Gastrocnemius medialis (tissue), 4 donors: ENCODE measurements around the gene ACBD5. TPM values are rescaled to one million over a fixed set of nuclear protein-coding genes. Genes with fewer than 3 reads are reported as not detected.

ENCODE experiments used
- ATAC-seq, 2 donors: fragments of 150-250 bp; one replicate each; pipeline ENCODE4 v1.9.1; 2016
- DNase-seq, 2 donors: peaks; one replicate each; pipeline ENCODE4 v3.0.0-alpha.2; 2019
- H3K27ac ChIP-seq, 4 donors: fragments of 200-600 bp; sonication (generic); 1 replicate in 1 of 4; 2 replicates in 3 of 4; pipeline ENCODE4 v1.5.1; 2016 to 2018; ENCODE audit warnings: mild to moderate bottlenecking in 2 of 4, moderate library complexity in 1 of 4
- H3K27me3 ChIP-seq, 3 donors: fragments of 200-600 bp; sonication (generic) in 2 of 3; 1 replicate in 1 of 3; 2 replicates in 2 of 3; pipeline versions ENCODE4 v1.5.1 to v1.6.0; 2016 to 2019; ENCODE audit warnings: mild to moderate bottlenecking in 1 of 3, moderate library complexity in 1 of 3
- H3K36me3 ChIP-seq, 2 donors: fragments of 200-600 bp; sonication (generic) in 1 of 2; one replicate each; pipeline ENCODE4 v1.5.1; 2017 to 2018
- H3K4me1 ChIP-seq, 2 donors: fragments of 200-600 bp; sonication (generic) in 1 of 2; one replicate each; pipeline ENCODE4 v1.5.1; 2016 to 2017; ENCODE audit warnings: mild to moderate bottlenecking in 2 of 2
- H3K4me3 ChIP-seq, 4 donors: fragments of 200-600 bp; sonication (generic) in 3 of 4; 1 replicate in 1 of 4; 2 replicates in 3 of 4; pipeline ENCODE4 v1.5.1; 2016 to 2019; ENCODE audit warnings: mild to moderate bottlenecking in 2 of 4
- H3K9me3 ChIP-seq, 3 donors: fragments of 200-600 bp; sonication (generic) in 2 of 3; 1 replicate in 1 of 3; 2 replicates in 2 of 3; pipeline ENCODE4 v1.5.1; 2016 to 2019
- POLR2A ChIP-seq, 2 donors: fragments of 450-650 bp; IDR thresholded peaks; one replicate each; pipeline ENCODE4 v1.6.1; 2017; ENCODE audit warnings: antibody characterized with exemption in 2 of 2, mild to moderate bottlenecking in 2 of 2, moderate library complexity in 2 of 2
- in situ Hi-C, 4 donors: fragments of 200-750 bp; cut with MboI; loops; one replicate each; pipeline versions ENCODE4 v1.15.0 to v1.8.0; 2017; ENCODE audit warnings: low sequenced_read_pairs in 4 of 4
- intact Hi-C: fragments of 100-400 bp; cut with DNase I; formaldehyde crosslinking; loops from one replicate; pipeline ENCODE4 v1.15.1; 2023; ENCODE audit warnings: low total_unique reads
- total RNA-seq, 4 donors: library from RNA; depleted of rRNA; stranded (reverse); fragments of >200 nt; gene quantifications; one replicate each; pipeline versions ENCODE4 v1.1.0 to v1.2.3, GENCODE V29; 2016
- TF ChIP-seq, protein P1 (sequence below), 5 experiments: fragments of 450-650 bp in 3 of 5; fragments of 200-600 bp in 2 of 5; sonication (generic) in 2 of 5; IDR thresholded peaks in 4 of 5; conservative IDR thresholded peaks in 1 of 5; 1 replicate in 4 of 5; 2 replicates in 1 of 5; pipeline ENCODE4 v1.5.1; 2016 to 2019; ENCODE audit warnings: antibody characterized with exemption in 5 of 5, mild to moderate bottlenecking in 3 of 5, moderate library complexity in 3 of 5

The ACBD5 gene
- total RNA-seq, 4 donors from 2014 or later, result 24.0 to 37.4 (median 34.3) TPM

DNA sequence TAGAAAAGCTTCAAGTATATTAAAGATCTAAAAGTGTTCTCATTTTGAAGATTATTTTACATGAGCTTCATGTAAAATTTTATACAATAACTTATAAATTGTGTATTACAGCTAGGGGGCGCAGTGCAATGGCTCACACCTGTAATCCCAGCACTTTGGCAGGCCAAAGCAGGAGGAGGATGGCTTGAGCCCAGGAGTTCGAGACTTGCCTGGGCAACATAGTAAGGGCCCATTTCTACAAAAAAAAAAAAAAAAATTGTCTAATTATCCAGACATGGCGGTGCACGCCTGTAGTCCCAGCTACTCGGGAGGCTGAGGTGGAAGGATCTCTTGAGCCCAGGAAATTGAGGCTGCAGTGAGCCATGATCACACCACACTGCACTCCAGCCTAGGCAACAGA is 16.6 kb downstream of the ACBD5 start:
- DNase-seq (no peak), ATAC-seq (no peak)
- peaks cover 0 to 22% of the 10 kb centered on the region in 2 donors for H3K36me3 ChIP-seq
- no peak overlapping the region for H3K4me3 ChIP-seq
- TF ChIP-seq POLR2A (IDR thresholded peaks at IDR 0.05), result no peak
- TF ChIP-seq, protein P1, sequence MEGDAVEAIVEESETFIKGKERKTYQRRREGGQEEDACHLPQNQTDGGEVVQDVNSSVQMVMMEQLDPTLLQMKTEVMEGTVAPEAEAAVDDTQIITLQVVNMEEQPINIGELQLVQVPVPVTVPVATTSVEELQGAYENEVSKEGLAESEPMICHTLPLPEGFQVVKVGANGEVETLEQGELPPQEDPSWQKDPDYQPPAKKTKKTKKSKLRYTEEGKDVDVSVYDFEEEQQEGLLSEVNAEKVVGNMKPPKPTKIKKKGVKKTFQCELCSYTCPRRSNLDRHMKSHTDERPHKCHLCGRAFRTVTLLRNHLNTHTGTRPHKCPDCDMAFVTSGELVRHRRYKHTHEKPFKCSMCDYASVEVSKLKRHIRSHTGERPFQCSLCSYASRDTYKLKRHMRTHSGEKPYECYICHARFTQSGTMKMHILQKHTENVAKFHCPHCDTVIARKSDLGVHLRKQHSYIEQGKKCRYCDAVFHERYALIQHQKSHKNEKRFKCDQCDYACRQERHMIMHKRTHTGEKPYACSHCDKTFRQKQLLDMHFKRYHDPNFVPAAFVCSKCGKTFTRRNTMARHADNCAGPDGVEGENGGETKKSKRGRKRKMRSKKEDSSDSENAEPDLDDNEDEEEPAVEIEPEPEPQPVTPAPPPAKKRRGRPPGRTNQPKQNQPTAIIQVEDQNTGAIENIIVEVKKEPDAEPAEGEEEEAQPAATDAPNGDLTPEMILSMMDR (IDR thresholded peaks at IDR 0.05 in 4 of 5, conservative IDR thresholded peaks at IDR 0.05 in 1 of 5), result peak; percentile 13 to 59 (median 34)
- intact Hi-C loops (no loop called here), in situ Hi-C loops (loop anchor here in 1 of 4 donors (10.0 kb wide), 1 partner anchor 141 kb away; no protein-coding TSS in a partner anchor)
- no peaks in the 10 kb centered on the region for H3K27me3 ChIP-seq
- H3K27ac ChIP-seq, result no peak overlapping the region
- H3K9me3 ChIP-seq, result no peaks in the 10 kb centered on the region
- H3K4me1 ChIP-seq, result no peaks in the 10 kb centered on the region

DNA sequence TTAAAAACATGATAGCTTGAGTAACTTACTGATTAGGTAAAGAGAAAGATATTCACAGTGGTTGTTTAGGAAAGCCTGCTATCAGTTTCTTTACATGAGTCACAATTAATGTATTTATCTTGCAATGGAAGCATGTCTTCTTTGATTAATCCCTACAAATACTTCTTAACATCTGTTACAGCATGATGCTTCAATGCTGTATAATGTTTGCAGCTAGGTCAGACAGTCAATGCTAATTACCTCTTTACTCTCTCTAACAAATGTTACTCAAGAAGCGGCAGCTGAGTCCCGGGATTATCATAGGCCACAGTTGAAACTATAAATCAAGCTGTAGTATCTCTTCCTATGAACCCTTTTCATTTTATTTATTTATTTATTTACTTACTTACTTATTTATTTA is 33.2 kb downstream of the ACBD5 start:
- in situ Hi-C loops, result no loop called here
- no peak for TF ChIP-seq POLR2A (IDR thresholded peaks at IDR 0.05)
- TF ChIP-seq, protein P1 (IDR thresholded peaks at IDR 0.05 in 4 of 5, conservative IDR thresholded peaks at IDR 0.05 in 1 of 5), result no peak
- DNase-seq (no peak), ATAC-seq (no peak)
- no peak overlapping the region for H3K4me3 ChIP-seq
- H3K4me1 ChIP-seq, result no peaks in the 10 kb centered on the region
- no peaks in the 10 kb centered on the region for H3K9me3 ChIP-seq
- peaks cover 3 to 90% of the 10 kb centered on the region in 2 donors for H3K36me3 ChIP-seq
- intact Hi-C loops, result no loop called here
- no peak overlapping the region for H3K27ac ChIP-seq
- no peaks in the 10 kb centered on the region for H3K27me3 ChIP-seq

- ATAC-seq (no peak), DNase-seq (no peak)
- no peak overlapping the region for H3K4me3 ChIP-seq
- in situ Hi-C loops (no loop called here), intact Hi-C loops (no loop called here)
- peaks cover 5 to 84% of the 10 kb centered on the region in 2 donors for H3K36me3 ChIP-seq
- no peak overlapping the region for H3K27ac ChIP-seq
- H3K9me3 ChIP-seq, result no peaks in the 10 kb centered on the region
- H3K27me3 ChIP-seq, result no peaks in the 10 kb centered on the region
- no peak for TF ChIP-seq POLR2A (IDR thresholded peaks at IDR 0.05)
- TF ChIP-seq, protein P1 (IDR thresholded peaks at IDR 0.05 in 4 of 5, conservative IDR thresholded peaks at IDR 0.05 in 1 of 5), result no peak
- no peaks in the 10 kb centered on the region for H3K4me1 ChIP-seq
Measured at GRCh38 chr10:27203806-27204205, 36.8 kb downstream of the ACBD5 start.

DNA sequence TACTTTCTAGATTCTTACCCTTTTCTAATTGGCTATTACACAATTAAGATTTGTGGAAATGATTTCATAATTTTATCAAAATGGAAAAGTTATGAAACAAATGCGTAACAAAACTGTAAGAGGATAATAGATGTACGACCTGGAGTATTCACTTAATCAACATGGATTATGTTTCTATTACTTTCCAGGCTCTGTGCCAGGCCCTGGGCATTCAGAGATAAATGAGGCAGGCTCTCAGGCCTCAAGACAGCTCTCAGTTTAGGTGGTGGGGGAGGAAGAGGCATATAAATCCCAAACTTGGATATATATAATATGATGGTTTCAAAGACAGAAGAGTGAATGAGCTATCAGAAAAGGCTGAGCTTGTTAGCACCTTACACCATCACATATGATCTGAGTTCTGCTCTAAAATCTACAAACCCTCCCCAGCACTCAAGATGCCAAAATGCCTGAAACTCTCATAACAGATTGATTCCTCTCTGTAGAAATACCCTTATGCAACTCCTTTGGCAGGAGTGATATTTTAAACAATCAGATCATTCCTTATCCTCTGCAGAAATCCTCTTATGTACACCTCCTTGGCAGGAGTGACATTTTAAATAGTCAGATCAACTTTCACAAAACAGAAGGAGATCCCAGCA is 42.5 kb downstream of the ACBD5 start:
- Histone ChIP-seq H3K27me3 (no peaks in the 10 kb centered on the region), H3K9me3 (no peaks in the 10 kb centered on the region), H3K36me3 (peaks cover 2 to 44% of the 10 kb centered on the region in 2 donors), H3K4me1 (peaks cover 0 to 4% of the 10 kb centered on the region in 2 donors), H3K27ac (no peak overlapping the region), H3K4me3 (no peak overlapping the region)
- no peak for ATAC-seq
- in situ Hi-C loops (no loop called here), intact Hi-C loops (no loop called here)
- no peak for DNase-seq
- no peak for TF ChIP-seq POLR2A (IDR thresholded peaks at IDR 0.05)
- TF ChIP-seq, protein P1 (IDR thresholded peaks at IDR 0.05 in 4 of 5, conservative IDR thresholded peaks at IDR 0.05 in 1 of 5), result no peak
